Erythroblast (primary cell): ENCODE measurements around the gene SLC19A1.

ENCODE experiments used
- GATA1 ChIP-seq: IDR thresholded peaks from 2 replicates; pipeline ENCODE4 v1.6.1; 2011; ENCODE audit warnings: low read depth, mild to moderate bottlenecking, control low read depth, low read length, moderate library complexity
- POLR2A ChIP-seq: IDR thresholded peaks from 2 replicates; pipeline ENCODE4 v1.6.1; 2011; ENCODE audit warnings: mild to moderate bottlenecking, low read length

DNA sequence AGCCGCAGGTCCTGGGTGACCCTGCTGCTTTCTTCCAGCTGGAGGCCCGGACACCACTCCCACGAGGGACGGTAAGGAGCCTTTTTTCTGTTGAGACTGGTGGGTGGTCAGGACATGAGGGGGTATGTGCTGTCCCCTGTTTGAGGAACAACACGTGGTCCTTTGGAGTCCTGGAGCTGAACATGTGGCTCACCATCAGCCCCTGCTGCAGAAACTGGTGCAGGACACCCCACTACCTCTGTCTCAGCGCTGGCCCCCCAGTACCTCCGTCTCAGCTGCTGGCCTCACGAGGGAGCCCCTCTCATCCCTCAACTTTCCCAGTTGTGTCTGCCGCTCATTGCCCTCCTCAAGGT is 34.7 kb downstream of the SLC19A1 start:
- TF ChIP-seq POLR2A (no peak), GATA1 (no peak)
